ENCODE data around the gene JMJD8. TPM values are rescaled to one million over a fixed set of nuclear protein-coding genes. Genes with fewer than 3 reads are reported as not detected.

The JMJD8 gene
- total RNA-seq, 4 donors from 2014 or later, result 53.7 to 70.7 (median 62.5) TPM

DNA sequence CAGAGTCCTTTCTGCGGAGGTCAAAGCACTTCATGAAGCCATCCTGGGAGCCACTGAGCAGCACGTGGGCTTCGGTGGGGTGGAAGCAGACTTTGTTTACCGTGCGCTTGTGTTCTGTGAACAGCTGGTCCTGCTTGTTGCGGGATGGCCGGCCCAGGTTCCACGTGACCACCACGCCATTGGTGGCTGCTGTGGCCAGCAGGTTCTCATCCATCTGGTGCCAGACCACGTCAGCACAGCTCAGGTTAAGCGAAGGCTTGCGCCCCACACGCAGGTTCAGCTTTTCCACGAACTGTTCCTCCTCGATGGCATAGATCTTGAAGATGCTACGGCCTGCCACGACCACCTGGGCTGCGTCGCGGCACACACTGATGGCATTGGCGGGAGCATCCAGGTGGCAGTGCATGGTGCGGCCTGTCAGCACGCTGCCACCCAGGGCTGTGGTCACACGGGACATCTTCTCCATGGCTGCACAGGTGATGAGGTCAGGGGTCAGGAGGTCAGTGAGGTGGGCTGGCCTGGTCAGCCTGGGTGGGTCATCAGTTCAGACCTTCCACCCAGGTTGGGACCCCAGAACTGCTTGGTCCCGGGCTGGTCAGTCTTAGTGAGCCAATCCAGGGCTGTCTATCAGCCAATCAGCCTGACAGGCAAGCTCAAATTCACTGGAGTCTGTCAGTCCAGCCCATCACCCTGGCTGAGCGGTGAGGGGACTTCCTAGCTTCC, 5.2 kb upstream of the JMJD8 start:
- Histone ChIP-seq H3K4me1 (peaks cover 38 to 90% (median 49%) of the 10 kb centered on the region in 3 donors), H3K27me3 (peaks cover 0 to 28% (median 6%) of the 10 kb centered on the region in 4 donors), H3K36me3 (peaks cover 4 to 32% (median 6%) of the 10 kb centered on the region in 3 donors), H3K4me3 (peak overlapping the region; percentile 54 to 96 (median 72)), H3K27ac (peak overlapping the region; percentile 81 to 90 (median 86)), H3K9me3 (no peaks in the 10 kb centered on the region)
- DNase-seq, result no peak
- WGBS, 2 donors, result 74 to 80% methylated on average over 13 to 14 of the region's 26 CpGs
- TF ChIP-seq, protein P1, sequence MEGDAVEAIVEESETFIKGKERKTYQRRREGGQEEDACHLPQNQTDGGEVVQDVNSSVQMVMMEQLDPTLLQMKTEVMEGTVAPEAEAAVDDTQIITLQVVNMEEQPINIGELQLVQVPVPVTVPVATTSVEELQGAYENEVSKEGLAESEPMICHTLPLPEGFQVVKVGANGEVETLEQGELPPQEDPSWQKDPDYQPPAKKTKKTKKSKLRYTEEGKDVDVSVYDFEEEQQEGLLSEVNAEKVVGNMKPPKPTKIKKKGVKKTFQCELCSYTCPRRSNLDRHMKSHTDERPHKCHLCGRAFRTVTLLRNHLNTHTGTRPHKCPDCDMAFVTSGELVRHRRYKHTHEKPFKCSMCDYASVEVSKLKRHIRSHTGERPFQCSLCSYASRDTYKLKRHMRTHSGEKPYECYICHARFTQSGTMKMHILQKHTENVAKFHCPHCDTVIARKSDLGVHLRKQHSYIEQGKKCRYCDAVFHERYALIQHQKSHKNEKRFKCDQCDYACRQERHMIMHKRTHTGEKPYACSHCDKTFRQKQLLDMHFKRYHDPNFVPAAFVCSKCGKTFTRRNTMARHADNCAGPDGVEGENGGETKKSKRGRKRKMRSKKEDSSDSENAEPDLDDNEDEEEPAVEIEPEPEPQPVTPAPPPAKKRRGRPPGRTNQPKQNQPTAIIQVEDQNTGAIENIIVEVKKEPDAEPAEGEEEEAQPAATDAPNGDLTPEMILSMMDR (IDR thresholded peaks at IDR 0.05), result no peak
- TF ChIP-seq POLR2A (IDR thresholded peaks at IDR 0.05), result no peak
- intact Hi-C loops (cut with DNase I), result no loop called here

DNA sequence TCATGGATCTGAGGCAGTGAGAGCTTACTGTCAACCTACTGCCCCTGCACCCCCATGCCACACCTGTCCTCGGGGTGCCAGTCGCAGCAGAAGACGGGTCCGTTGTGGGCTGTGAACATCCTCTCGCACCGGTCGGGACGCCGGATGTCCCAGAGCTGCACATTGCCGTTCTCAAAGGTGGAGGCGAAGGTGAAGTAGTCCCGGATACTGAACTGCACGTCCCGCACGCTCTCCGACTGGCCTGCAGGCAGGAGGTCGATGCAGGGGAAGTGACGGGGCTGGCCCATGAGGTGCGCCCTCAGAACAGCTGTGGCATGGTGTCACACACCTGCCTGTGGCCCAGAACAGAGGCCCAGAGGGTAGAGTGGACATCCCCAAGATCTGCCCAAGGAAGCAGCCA, 3.4 kb upstream of the JMJD8 start:
- WGBS, 2 donors, result no CpG with 5 or more reads among the region's 19 CpGs
- no peak overlapping the region for H3K27ac ChIP-seq
- TF ChIP-seq POLR2A (IDR thresholded peaks at IDR 0.05), result no peak
- TF ChIP-seq, protein P1 (IDR thresholded peaks at IDR 0.05), result no peak
- no peak overlapping the region for H3K4me3 ChIP-seq
- peaks cover 0 to 10% (median 0%) of the 10 kb centered on the region in 4 donors for H3K27me3 ChIP-seq
- H3K4me1 ChIP-seq, result peaks cover 49 to 85% (median 49%) of the 10 kb centered on the region in 3 donors
- H3K9me3 ChIP-seq, result no peaks in the 10 kb centered on the region
- H3K36me3 ChIP-seq, result peaks cover 6 to 40% (median 7%) of the 10 kb centered on the region in 3 donors
- intact Hi-C loops (cut with DNase I), result no loop called here
- no peak for DNase-seq

DNA sequence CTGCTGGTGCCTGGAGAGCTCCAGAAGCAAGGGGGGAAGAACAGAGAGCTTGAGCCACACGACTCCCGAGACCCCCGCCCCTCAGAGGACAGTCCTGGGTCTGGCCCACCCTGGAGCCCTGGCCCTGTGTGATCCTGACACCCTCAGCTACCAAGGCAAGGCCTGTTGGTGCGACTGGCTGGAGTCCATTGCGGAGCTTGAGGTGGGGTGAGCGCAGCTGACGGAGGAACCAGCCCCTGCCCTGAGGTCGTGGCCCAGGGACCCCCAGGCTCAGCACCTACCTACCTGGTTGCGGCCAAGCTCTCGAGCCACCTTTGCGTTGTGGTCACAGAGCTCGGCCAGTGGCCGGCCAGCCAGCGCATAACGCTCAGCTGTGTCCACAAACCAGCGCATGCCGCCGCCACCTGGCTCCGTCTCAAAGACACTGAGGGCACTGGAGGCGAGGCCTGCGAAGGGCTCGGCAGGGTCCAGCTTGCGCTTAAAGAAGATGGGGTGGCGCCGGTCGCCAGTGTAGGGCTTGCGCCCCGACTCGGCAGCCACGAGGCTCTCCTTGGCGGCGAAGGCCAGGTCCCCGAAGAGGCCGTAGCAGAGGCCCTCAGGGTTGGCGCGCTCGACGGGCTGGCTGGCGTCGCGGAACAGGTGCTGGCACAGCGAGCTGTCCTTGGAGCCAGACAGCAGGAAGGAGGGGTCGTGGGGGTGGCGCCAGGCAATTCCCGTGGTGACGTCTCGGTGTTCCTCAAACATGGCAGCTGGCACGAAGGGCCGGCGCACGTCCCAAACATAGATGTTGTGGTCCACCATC, 2.5 kb upstream of the JMJD8 start:
- peaks cover 15 to 49% (median 15%) of the 10 kb centered on the region in 3 donors for H3K36me3 ChIP-seq
- no peak for TF ChIP-seq POLR2A (IDR thresholded peaks at IDR 0.05)
- TF ChIP-seq, protein P1 (IDR thresholded peaks at IDR 0.05), result no peak
- H3K27me3 ChIP-seq, result peaks cover 0 to 2% (median 0%) of the 10 kb centered on the region in 4 donors
- no peak for DNase-seq
- no peak overlapping the region for H3K27ac ChIP-seq
- H3K4me1 ChIP-seq, result peaks cover 56 to 85% (median 57%) of the 10 kb centered on the region in 3 donors
- no peaks in the 10 kb centered on the region for H3K9me3 ChIP-seq
- intact Hi-C loops (cut with DNase I), result no loop called here
- WGBS, 2 donors, result 75 to 94% methylated on average over 2 to 9 of the region's 51 CpGs
- no peak overlapping the region for H3K4me3 ChIP-seq

DNA sequence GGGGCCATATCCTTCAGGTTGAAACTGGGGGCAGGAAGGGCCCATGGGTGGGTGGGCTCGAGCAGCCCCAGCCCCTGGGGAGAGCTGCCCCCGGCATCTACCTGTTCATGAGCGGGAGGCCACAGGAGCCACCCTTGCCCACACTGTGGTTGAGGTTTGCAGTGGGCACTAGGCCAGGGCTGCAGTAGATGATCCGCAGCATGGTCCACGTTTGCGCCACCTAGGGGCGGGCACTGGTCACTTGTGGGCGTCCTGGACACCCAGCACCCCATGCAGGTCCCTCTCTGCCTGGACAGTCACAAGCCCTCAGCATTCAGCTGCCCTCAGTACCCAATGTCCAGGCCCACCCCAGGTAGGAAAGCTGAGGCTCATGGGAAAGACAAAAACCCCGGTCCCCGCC, 1.8 kb upstream of the JMJD8 start:
- Histone ChIP-seq H3K27ac (peak overlapping the region in 1 of 4 donors; percentile 5), H3K27me3 (no peaks in the 10 kb centered on the region), H3K9me3 (no peaks in the 10 kb centered on the region), H3K36me3 (peaks cover 17 to 53% (median 19%) of the 10 kb centered on the region in 3 donors), H3K4me3 (no peak overlapping the region), H3K4me1 (peaks cover 61 to 85% (median 64%) of the 10 kb centered on the region in 3 donors)
- intact Hi-C loops (cut with DNase I), result no loop called here
- DNase-seq, result no peak
- TF ChIP-seq, protein P1 (IDR thresholded peaks at IDR 0.05), result peak in 1 of 6 experiments; percentile 40
- no peak for TF ChIP-seq POLR2A (IDR thresholded peaks at IDR 0.05)
- 60% methylated on average over 1 of the region's 10 CpGs for WGBS, 2 donors

Data from esophagus squamous epithelium (tissue), 5 donors.